ENCODE data around the gene ABCF3.

GRCh38 chr3:184144505-184144904 lies 41.5 kb upstream of the ABCF3 start:
- TF ChIP-seq CTCF (IDR thresholded peaks at IDR 0.05) (no peak), POLR2A (IDR thresholded peaks at IDR 0.05) (no peak)

All from vagina (tissue), 2 donors.